Endodermal cell (in vitro differentiated cells): Measurements from ENCODE around the gene STMN3. TPM values are rescaled to one million over a fixed set of nuclear protein-coding genes. Genes with fewer than 3 reads are reported as not detected.

Experiments
- DNase-seq: peaks from one replicate; pipeline ENCODE4 v3.0.0-alpha.2; 2017
- H3K27ac ChIP-seq: 2 replicates; pipeline ENCODE4 v1.5.1; 2013; ENCODE audit warnings: mild to moderate bottlenecking, low read depth, low read length, moderate library complexity
- H3K27me3 ChIP-seq: 2 replicates; pipeline ENCODE4 v1.6.1; 2013; ENCODE audit warnings: mild to moderate bottlenecking, low read length, moderate library complexity; ENCODE audit not compliant: insufficient read depth, control insufficient read depth, poor library complexity, severe bottlenecking
- H3K36me3 ChIP-seq: 2 replicates; pipeline ENCODE4 v1.7.0; 2013; ENCODE audit warnings: mild to moderate bottlenecking, low read length, moderate library complexity; ENCODE audit not compliant: control insufficient read depth, insufficient read depth
- H3K4me1 ChIP-seq: one replicate; pipeline ENCODE4 v1.7.0; 2013; ENCODE audit warnings: low read length; ENCODE audit not compliant: control insufficient read depth, insufficient read depth
- H3K4me3 ChIP-seq: 2 replicates; pipeline ENCODE4 v1.5.1; 2013; ENCODE audit warnings: mild to moderate bottlenecking, low read length, moderate library complexity
- H3K9ac ChIP-seq: 2 replicates; pipeline ENCODE4 v1.6.1; 2013; ENCODE audit warnings: mild to moderate bottlenecking, low read length, moderate library complexity; ENCODE audit not compliant: poor library complexity, severe bottlenecking; ENCODE audit errors: extremely low read depth
- H3K9me3 ChIP-seq: 2 replicates; pipeline ENCODE4 v1.6.1; 2013; ENCODE audit warnings: mild to moderate bottlenecking, low read length, moderate library complexity; ENCODE audit not compliant: control insufficient read depth
- H3K27ac Mint-ChIP-seq: 2 replicates; pipeline ENCODE4 v1.8.0; 2020; ENCODE audit warnings: mixed read lengths
- H3K27me3 Mint-ChIP-seq: 2 replicates; pipeline ENCODE4 v1.8.0; 2021; ENCODE audit warnings: mild to moderate bottlenecking, mixed read lengths; ENCODE audit not compliant: insufficient read depth
- H3K36me3 Mint-ChIP-seq: 2 replicates; pipeline ENCODE4 v1.8.0; 2020; ENCODE audit warnings: low read depth, mixed read lengths
- H3K4me1 Mint-ChIP-seq: 2 replicates; pipeline ENCODE4 v1.8.0; 2020; ENCODE audit warnings: mixed read lengths
- H3K4me3 Mint-ChIP-seq: 2 replicates; pipeline ENCODE4 v1.8.0; 2020; ENCODE audit warnings: mild to moderate bottlenecking, moderate library complexity, mixed read lengths
- H3K9me3 Mint-ChIP-seq: 2 replicates; pipeline ENCODE4 v1.8.0; 2020; ENCODE audit warnings: mild to moderate bottlenecking, mixed read lengths
- CTCF ChIP-seq: fragments of 200-600 bp; sonication (generic); conservative IDR thresholded peaks from 2 replicates; pipeline ENCODE4 v1.5.0; 2021; ENCODE audit warnings: antibody characterized with exemption, mild to moderate bottlenecking
- WGBS, 2 experiments: methylation state at CpG; one replicate each; pipeline versions ENCODE4 v1.1.5 to v1.1.7; 2013; ENCODE audit warnings: missing lambda C conversion rate in 2 of 2, mixed read lengths in 1 of 2; ENCODE audit not compliant: insufficient coverage in 1 of 2, insufficient read length in 1 of 2; 5-methylcytosine and 5-hydroxymethylcytosine counted together
- total RNA-seq, 2 donors: library from RNA; stranded (reverse); fragmentation: NEBNext Ultra II Directional in 1 of 2; extraction: Animal tissue kit (Norgen Biotek cat#: 25700) in 1 of 2; gene quantifications; 2 replicates in 1 of 2; 3 replicates in 1 of 2; pipeline ENCODE4 v1.2.1, GENCODE V29; 2021

STMN3 gene
- total RNA-seq, 2 donors from 2014 or later: 6.7 to 18.3 TPM

- H3K4me3 Mint-ChIP-seq: peak within 1 kb of the TSS; percentile 90
- H3K27ac Mint-ChIP-seq: peak within 1 kb of the TSS; percentile 95
- peak; percentile 96 for DNase-seq
- H3K4me3 ChIP-seq: peak within 1 kb of the TSS; percentile 91
- no peaks in the 10 kb centered on the region for H3K9me3 ChIP-seq
- H3K27me3 Mint-ChIP-seq: peaks cover 1% of the 10 kb centered on the region
- H3K9me3 Mint-ChIP-seq: no peaks in the 10 kb centered on the region
- peak within 1 kb of the TSS; percentile 52 for H3K9ac ChIP-seq
- WGBS, 2 experiments: 8 to 11% methylated on average over 46 to 73 of the region's 73 CpGs
- peaks cover 19% of the 10 kb centered on the region for H3K36me3 ChIP-seq
- peaks cover 9% of the 10 kb centered on the region for H3K4me1 Mint-ChIP-seq
- H3K36me3 Mint-ChIP-seq: peaks cover 11% of the 10 kb centered on the region
- TF ChIP-seq CTCF: no peak
- no peaks in the 10 kb centered on the region for H3K27me3 ChIP-seq
- peaks cover 4% of the 10 kb centered on the region for H3K4me1 ChIP-seq
- H3K27ac ChIP-seq: peak within 1 kb of the TSS; percentile 38
These were observed 4.9 kb upstream of the STMN3 start, which contains the start of gene RTEL1 for GRCh38 chr20:63657937-63658748. TSS of gene RTEL1 (plus strand) at chr20:63658312. CDS start at chr20:63659403, 1,091 bp downstream.

GRCh38 chr20:63657260-63657936, 4.2 kb upstream of the STMN3 start:
- no peaks in the 10 kb centered on the region for H3K9me3 ChIP-seq
- H3K27ac Mint-ChIP-seq: peak overlapping the region; percentile 95
- H3K27me3 Mint-ChIP-seq: peaks cover 1% of the 10 kb centered on the region
- no peak for TF ChIP-seq CTCF
- H3K27me3 ChIP-seq: peaks cover 4% of the 10 kb centered on the region
- peaks cover 8% of the 10 kb centered on the region for H3K36me3 Mint-ChIP-seq
- H3K4me3 Mint-ChIP-seq: peak overlapping the region; percentile 90
- DNase-seq: no peak
- WGBS, 2 experiments: 85 to 93% methylated on average over 27 to 31 of the region's 31 CpGs
- H3K27ac ChIP-seq: peak overlapping the region; percentile 38
- peak overlapping the region; percentile 91 for H3K4me3 ChIP-seq
- H3K4me1 ChIP-seq: peaks cover 4% of the 10 kb centered on the region
- H3K36me3 ChIP-seq: peaks cover 19% of the 10 kb centered on the region
- H3K4me1 Mint-ChIP-seq: peaks cover 9% of the 10 kb centered on the region
- peak overlapping the region; percentile 52 for H3K9ac ChIP-seq
- H3K9me3 Mint-ChIP-seq: no peaks in the 10 kb centered on the region

GRCh38 chr20:63656451-63656850, 3.2 kb upstream of the STMN3 start:
- H3K36me3 Mint-ChIP-seq: peaks cover 1% of the 10 kb centered on the region
- H3K9ac ChIP-seq: no peak overlapping the region
- no peak overlapping the region for H3K27ac ChIP-seq
- H3K36me3 ChIP-seq: peaks cover 10% of the 10 kb centered on the region
- no peak overlapping the region for H3K4me3 ChIP-seq
- 85 to 100% methylated on average over 2 to 3 of the region's 3 CpGs for WGBS, 2 experiments
- no peaks in the 10 kb centered on the region for H3K9me3 Mint-ChIP-seq
- peaks cover 9% of the 10 kb centered on the region for H3K27me3 Mint-ChIP-seq
- TF ChIP-seq CTCF: no peak
- H3K4me1 Mint-ChIP-seq: peaks cover 9% of the 10 kb centered on the region
- peaks cover 4% of the 10 kb centered on the region for H3K4me1 ChIP-seq
- DNase-seq: no peak
- H3K27me3 ChIP-seq: peaks cover 13% of the 10 kb centered on the region
- no peaks in the 10 kb centered on the region for H3K9me3 ChIP-seq
- no peak overlapping the region for H3K27ac Mint-ChIP-seq
- no peak overlapping the region for H3K4me3 Mint-ChIP-seq
